Peyer's patch (tissue), 4 donors: ENCODE data around the gene SF3B6. TPM values are rescaled to one million over a fixed set of nuclear protein-coding genes. Genes with fewer than 3 reads are reported as not detected.

Experiments
- DNase-seq, 3 donors: peaks; one replicate each; pipeline ENCODE4 v3.0.0-alpha.2; 2017 to 2019
- H3K27ac ChIP-seq, 4 donors: fragments of 200-600 bp; sonication (generic); one replicate each; pipeline ENCODE4 v1.5.1; 2016 to 2019
- H3K27me3 ChIP-seq, 2 donors: fragments of 200-600 bp; sonication (generic); one replicate each; pipeline ENCODE4 v1.5.1; 2019
- H3K36me3 ChIP-seq, 3 donors: fragments of 200-600 bp; sonication (generic); one replicate each; pipeline ENCODE4 v1.5.1; 2016 to 2019
- H3K4me1 ChIP-seq, 4 donors: fragments of 200-600 bp; sonication (generic); one replicate each; pipeline ENCODE4 v1.5.1; 2016 to 2019
- H3K4me3 ChIP-seq, 4 donors: fragments of 200-600 bp; sonication (generic); 1 replicate in 3 of 4; 2 replicates in 1 of 4; pipeline ENCODE4 v1.5.1; 2016 to 2019; ENCODE audit warnings: mild to moderate bottlenecking in 1 of 4
- H3K9me3 ChIP-seq, 4 donors: fragments of 200-600 bp; sonication (generic); one replicate each; pipeline ENCODE4 v1.5.1; 2016 to 2019; ENCODE audit warnings: mild to moderate bottlenecking in 1 of 4
- CTCF ChIP-seq, 6 experiments: fragments of 450-650 bp in 4 of 6; fragments of 200-600 bp in 2 of 6; sonication (generic) in 1 of 6; IDR thresholded peaks; one replicate each; pipeline ENCODE4 v1.5.1; 2017 to 2019; ENCODE audit warnings: antibody characterized with exemption in 6 of 6, mild to moderate bottlenecking in 3 of 6, moderate library complexity in 1 of 6
- POLR2A ChIP-seq, 2 donors: fragments of 450-650 bp; IDR thresholded peaks; one replicate each; pipeline ENCODE4 v1.5.1; 2017; ENCODE audit warnings: antibody characterized with exemption in 2 of 2, mild to moderate bottlenecking in 2 of 2, moderate library complexity in 2 of 2
- total RNA-seq, 4 donors: library from RNA; depleted of rRNA; stranded (reverse); fragments of >200 nt; gene quantifications; one replicate each; pipeline ENCODE4 v1.1.0, GENCODE V29; 2016

The SF3B6 gene
- total RNA-seq, 4 donors from 2014 or later, result 75.9 to 138 (median 91.9) TPM

- Histone ChIP-seq H3K36me3 (no peaks in the 10 kb centered on the region), H3K4me1 (peaks cover 0 to 5% (median 0%) of the 10 kb centered on the region in 4 donors), H3K4me3 (no peak overlapping the region), H3K9me3 (no peaks in the 10 kb centered on the region), H3K27me3 (no peaks in the 10 kb centered on the region), H3K27ac (no peak overlapping the region)
- no peak for TF ChIP-seq POLR2A (IDR thresholded peaks at IDR 0.05)
- no peak for TF ChIP-seq CTCF (IDR thresholded peaks at IDR 0.05)
- no peak for DNase-seq
Observed at GRCh38 chr2:24121469-24121868, 45.3 kb upstream of the SF3B6 start.

- H3K36me3 ChIP-seq, result no peaks in the 10 kb centered on the region
- no peak overlapping the region for H3K27ac ChIP-seq
- TF ChIP-seq POLR2A (IDR thresholded peaks at IDR 0.05) (no peak), CTCF (IDR thresholded peaks at IDR 0.05) (no peak)
- no peaks in the 10 kb centered on the region for H3K27me3 ChIP-seq
- H3K4me1 ChIP-seq, result peaks cover 0 to 5% (median 0%) of the 10 kb centered on the region in 4 donors
- H3K4me3 ChIP-seq, result no peak overlapping the region
- DNase-seq, result no peak
- no peaks in the 10 kb centered on the region for H3K9me3 ChIP-seq
Observed at GRCh38 chr2:24121066-24121465, 44.9 kb upstream of the SF3B6 start.

- no peak for DNase-seq
- no peak overlapping the region for H3K4me3 ChIP-seq
- no peak overlapping the region for H3K27ac ChIP-seq
- no peaks in the 10 kb centered on the region for H3K9me3 ChIP-seq
- H3K4me1 ChIP-seq, result no peaks in the 10 kb centered on the region
- TF ChIP-seq CTCF (IDR thresholded peaks at IDR 0.05) (no peak), POLR2A (IDR thresholded peaks at IDR 0.05) (no peak)
- no peaks in the 10 kb centered on the region for H3K36me3 ChIP-seq
- no peaks in the 10 kb centered on the region for H3K27me3 ChIP-seq
Observed at GRCh38 chr2:24117902-24118301, 41.8 kb upstream of the SF3B6 start.

- no peaks in the 10 kb centered on the region for H3K27me3 ChIP-seq
- no peak overlapping the region for H3K4me3 ChIP-seq
- no peaks in the 10 kb centered on the region for H3K4me1 ChIP-seq
- no peak for DNase-seq
- H3K27ac ChIP-seq, result no peak overlapping the region
- H3K36me3 ChIP-seq, result no peaks in the 10 kb centered on the region
- H3K9me3 ChIP-seq, result no peaks in the 10 kb centered on the region
- no peak for TF ChIP-seq CTCF (IDR thresholded peaks at IDR 0.05)
- no peak for TF ChIP-seq POLR2A (IDR thresholded peaks at IDR 0.05)
Observed at GRCh38 chr2:24115057-24115456, 38.9 kb upstream of the SF3B6 start.

GRCh38 chr2:24111407-24111901, 35.3 kb upstream of the SF3B6 start:
- TF ChIP-seq POLR2A (IDR thresholded peaks at IDR 0.05), result no peak
- no peak for TF ChIP-seq CTCF (IDR thresholded peaks at IDR 0.05)
- Histone ChIP-seq H3K4me1 (no peaks in the 10 kb centered on the region), H3K4me3 (no peak overlapping the region), H3K36me3 (no peaks in the 10 kb centered on the region), H3K27ac (no peak overlapping the region), H3K27me3 (no peaks in the 10 kb centered on the region), H3K9me3 (no peaks in the 10 kb centered on the region)
- no peak for DNase-seq
